Measurements from ENCODE around the gene TMEM51.

Gene TMEM51

DNA sequence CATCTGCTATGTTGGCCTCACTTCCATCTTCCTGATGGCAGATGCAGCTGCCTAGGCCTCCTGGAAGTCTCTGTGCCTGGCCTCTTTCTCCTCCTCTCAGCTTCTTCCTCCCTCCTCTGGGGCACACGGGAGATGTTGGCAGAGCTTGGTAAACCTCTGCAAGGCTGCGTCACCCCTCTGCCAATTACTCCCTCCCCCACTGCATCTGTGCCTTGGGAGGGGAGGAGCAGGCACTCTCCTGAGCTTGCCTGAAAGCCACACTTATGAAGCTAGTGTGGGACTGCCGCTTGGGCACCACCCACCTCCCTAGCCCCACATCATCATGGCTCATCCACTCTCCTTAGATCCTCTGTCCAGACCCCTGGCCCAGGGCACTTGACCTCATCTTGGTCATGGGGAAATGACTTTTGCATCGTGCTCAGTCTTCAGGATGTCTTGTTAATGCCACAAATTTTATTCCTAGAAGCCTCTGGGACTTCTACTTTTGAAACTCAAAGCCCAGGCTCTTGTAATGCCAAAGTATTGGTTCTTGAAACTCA, 7.3 kb upstream of the TMEM51 start:
- in situ Hi-C loops (cut with MboI; ENCODE audit: low pct_unique_long_range_greater_than_20kb, low sequenced_read_pairs, unreplicated experiment): loop anchor here (25.0 kb wide), 1 partner anchor 266 kb away; the partner anchor contains the start of gene EFHD2
- DNase-seq (ENCODE audit: low spot score): no peak
- TF ChIP-seq, protein P1, sequence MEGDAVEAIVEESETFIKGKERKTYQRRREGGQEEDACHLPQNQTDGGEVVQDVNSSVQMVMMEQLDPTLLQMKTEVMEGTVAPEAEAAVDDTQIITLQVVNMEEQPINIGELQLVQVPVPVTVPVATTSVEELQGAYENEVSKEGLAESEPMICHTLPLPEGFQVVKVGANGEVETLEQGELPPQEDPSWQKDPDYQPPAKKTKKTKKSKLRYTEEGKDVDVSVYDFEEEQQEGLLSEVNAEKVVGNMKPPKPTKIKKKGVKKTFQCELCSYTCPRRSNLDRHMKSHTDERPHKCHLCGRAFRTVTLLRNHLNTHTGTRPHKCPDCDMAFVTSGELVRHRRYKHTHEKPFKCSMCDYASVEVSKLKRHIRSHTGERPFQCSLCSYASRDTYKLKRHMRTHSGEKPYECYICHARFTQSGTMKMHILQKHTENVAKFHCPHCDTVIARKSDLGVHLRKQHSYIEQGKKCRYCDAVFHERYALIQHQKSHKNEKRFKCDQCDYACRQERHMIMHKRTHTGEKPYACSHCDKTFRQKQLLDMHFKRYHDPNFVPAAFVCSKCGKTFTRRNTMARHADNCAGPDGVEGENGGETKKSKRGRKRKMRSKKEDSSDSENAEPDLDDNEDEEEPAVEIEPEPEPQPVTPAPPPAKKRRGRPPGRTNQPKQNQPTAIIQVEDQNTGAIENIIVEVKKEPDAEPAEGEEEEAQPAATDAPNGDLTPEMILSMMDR (IDR thresholded peaks at IDR 0.05; ENCODE audit: extremely low read depth, insufficient read depth, missing control alignments): no peak

- TF ChIP-seq, protein P1 (IDR thresholded peaks at IDR 0.05; ENCODE audit: extremely low read depth, insufficient read depth, missing control alignments): no peak
- in situ Hi-C loops (cut with MboI; ENCODE audit: low pct_unique_long_range_greater_than_20kb, low sequenced_read_pairs, unreplicated experiment): loop anchor here (25.0 kb wide), 1 partner anchor 265 kb away; the partner anchor contains the start of gene EFHD2
- no peak for DNase-seq (ENCODE audit: low spot score)
Measured at GRCh38 chr1:15146971-15147376, 6.6 kb upstream of the TMEM51 start.

DNA sequence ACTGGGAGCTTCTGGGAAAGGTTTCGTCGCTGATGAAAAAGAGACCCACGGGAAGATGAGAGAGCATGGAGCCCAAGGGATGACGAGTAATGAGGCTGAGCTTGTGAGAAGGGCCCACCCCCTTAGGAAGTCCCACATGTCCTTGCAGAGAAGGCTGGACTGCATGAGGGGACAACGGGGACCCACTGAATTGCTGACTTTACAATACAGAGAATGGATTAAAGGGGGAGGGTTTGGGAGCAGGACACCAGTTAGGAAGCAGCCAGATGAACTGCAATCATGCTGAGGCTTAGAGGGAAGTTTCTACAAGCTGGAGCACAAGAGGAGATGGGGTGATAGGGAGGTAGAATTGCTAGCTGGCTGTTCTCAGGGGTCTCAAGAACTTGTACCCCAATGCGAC, 5.5 kb upstream of the TMEM51 start:
- in situ Hi-C loops (cut with MboI; ENCODE audit: low pct_unique_long_range_greater_than_20kb, low sequenced_read_pairs, unreplicated experiment): loop anchor here (25.0 kb wide), 1 partner anchor 264 kb away; the partner anchor contains the start of gene EFHD2
- no peak for DNase-seq (ENCODE audit: low spot score)

GRCh38 chr1:15148475-15148874, 5.1 kb upstream of the TMEM51 start:
- TF ChIP-seq, protein P1 (IDR thresholded peaks at IDR 0.05; ENCODE audit: extremely low read depth, insufficient read depth, missing control alignments): no peak
- no peak for DNase-seq (ENCODE audit: low spot score)
- in situ Hi-C loops (cut with MboI; ENCODE audit: low pct_unique_long_range_greater_than_20kb, low sequenced_read_pairs, unreplicated experiment): loop anchor here (25.0 kb wide), 1 partner anchor 264 kb away; the partner anchor contains the start of gene EFHD2

More for the DNA sequence above, 5.5 kb upstream of the TMEM51 start:
- TF ChIP-seq, protein P1 (IDR thresholded peaks at IDR 0.05; ENCODE audit: extremely low read depth, insufficient read depth, missing control alignments): no peak

GRCh38 chr1:15148941-15149340, 4.6 kb upstream of the TMEM51 start:
- TF ChIP-seq, protein P1 (IDR thresholded peaks at IDR 0.05; ENCODE audit: extremely low read depth, insufficient read depth, missing control alignments): no peak
- in situ Hi-C loops (cut with MboI; ENCODE audit: low pct_unique_long_range_greater_than_20kb, low sequenced_read_pairs, unreplicated experiment): loop anchor here (25.0 kb wide), 1 partner anchor 263 kb away; the partner anchor contains the start of gene EFHD2
- DNase-seq (ENCODE audit: low spot score): no peak

- TF ChIP-seq, protein P1 (IDR thresholded peaks at IDR 0.05; ENCODE audit: extremely low read depth, insufficient read depth, missing control alignments): no peak
- in situ Hi-C loops (cut with MboI; ENCODE audit: low pct_unique_long_range_greater_than_20kb, low sequenced_read_pairs, unreplicated experiment): no loop called here
- no peak for DNase-seq (ENCODE audit: low spot score)
Measured at GRCh38 chr1:15150376-15150775, 3.2 kb upstream of the TMEM51 start.

Measured in GM13977 (cell line).